Heart left ventricle (tissue), 13 donors: ENCODE results near the gene SOWAHC.

ENCODE experiments used
- POLR2A ChIP-seq, 2 donors: fragments of 450-650 bp; IDR thresholded peaks; one replicate each; pipeline ENCODE4 v1.6.1; 2017; ENCODE audit warnings: antibody characterized with exemption in 2 of 2, mild to moderate bottlenecking in 2 of 2, moderate library complexity in 2 of 2
- TF ChIP-seq, protein P1 (sequence below), 12 donors: fragments of 200-600 bp; sonication (generic) in 4 of 12; IDR thresholded peaks; one replicate each; pipeline versions ENCODE4 v1.5.0 to v1.8.0; 2018 to 2022; ENCODE audit warnings: antibody characterized with exemption in 12 of 12, mild to moderate bottlenecking in 5 of 12
- donor health status: ischemic (EF 13 %, LVEDD 7.1; RV severe dilation, severe dysfunction).
- donor health status: DM: no; HTN: yes; CAD: no.
- donor health status: DM: no; HTN: no; CAD: no.
- donor health status: ischemic (EF 25% LVEDD 6.9; RV normal size, moderate dysfunction).
- donor health status: ischemic (EF 25% LVEDD 5.7; RV mildly dilated, moderate dysfunction).
- donor health status: ischemic (EF 35%, LVEDD 5.7; RV mildly dilated, moderate dysfunction).
- donor health status: nonischemic (EF 11% LVEDD 7.7; RV severe dilation, severe dysfunction).
- donor health status: DM: yes; HTN: yes; CAD: no.
- donor health status: PGD.
- donor health status: ischemic (EF 29% LVEDD 5.4; RV normal size, mild dysfunction).
- donor health status: nonischemic (EF 23%, LVEDD 6.1; RV moderate dilation, normal function).

- TF ChIP-seq, protein P1, sequence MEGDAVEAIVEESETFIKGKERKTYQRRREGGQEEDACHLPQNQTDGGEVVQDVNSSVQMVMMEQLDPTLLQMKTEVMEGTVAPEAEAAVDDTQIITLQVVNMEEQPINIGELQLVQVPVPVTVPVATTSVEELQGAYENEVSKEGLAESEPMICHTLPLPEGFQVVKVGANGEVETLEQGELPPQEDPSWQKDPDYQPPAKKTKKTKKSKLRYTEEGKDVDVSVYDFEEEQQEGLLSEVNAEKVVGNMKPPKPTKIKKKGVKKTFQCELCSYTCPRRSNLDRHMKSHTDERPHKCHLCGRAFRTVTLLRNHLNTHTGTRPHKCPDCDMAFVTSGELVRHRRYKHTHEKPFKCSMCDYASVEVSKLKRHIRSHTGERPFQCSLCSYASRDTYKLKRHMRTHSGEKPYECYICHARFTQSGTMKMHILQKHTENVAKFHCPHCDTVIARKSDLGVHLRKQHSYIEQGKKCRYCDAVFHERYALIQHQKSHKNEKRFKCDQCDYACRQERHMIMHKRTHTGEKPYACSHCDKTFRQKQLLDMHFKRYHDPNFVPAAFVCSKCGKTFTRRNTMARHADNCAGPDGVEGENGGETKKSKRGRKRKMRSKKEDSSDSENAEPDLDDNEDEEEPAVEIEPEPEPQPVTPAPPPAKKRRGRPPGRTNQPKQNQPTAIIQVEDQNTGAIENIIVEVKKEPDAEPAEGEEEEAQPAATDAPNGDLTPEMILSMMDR (IDR thresholded peaks at IDR 0.05) = no peak
- no peak for TF ChIP-seq POLR2A (IDR thresholded peaks at IDR 0.05)
Observed at GRCh38 chr2:109649736-109650695, 35.9 kb downstream of the SOWAHC start.
